Mesenchymal stem cell (in vitro differentiated cells and primary cell): ENCODE measurements around the gene NOTCH1.

Experiments used
- DNase-seq: peaks from one replicate; pipeline ENCODE4 v3.0.0-alpha.2; 2013
- H2AFZ ChIP-seq: one replicate; pipeline ENCODE4 v1.6.1; 2013; ENCODE audit warnings: low read depth, mild to moderate bottlenecking, control low read depth, inconsistent platforms, low read length, moderate library complexity
- H2AK5ac ChIP-seq: 2 replicates; pipeline ENCODE4 v1.6.1; 2013; ENCODE audit warnings: low read length, moderate library complexity, mild to moderate bottlenecking, inconsistent platforms; ENCODE audit not compliant: severe bottlenecking
- H2BK120ac ChIP-seq: one replicate; pipeline ENCODE4 v1.6.1; 2013; ENCODE audit warnings: low read depth, mild to moderate bottlenecking, inconsistent platforms, low read length, moderate library complexity
- H2BK12ac ChIP-seq, 2 experiments: one replicate each; pipeline ENCODE4 v1.6.1; 2013; ENCODE audit warnings: inconsistent platforms in 2 of 2, low read length in 2 of 2, mild to moderate bottlenecking in 2 of 2, moderate library complexity in 2 of 2, control low read depth in 1 of 2
- H2BK15ac ChIP-seq: one replicate; pipeline ENCODE4 v1.6.1; 2013; ENCODE audit warnings: mild to moderate bottlenecking, low read depth, inconsistent platforms; ENCODE audit not compliant: poor library complexity, severe bottlenecking
- H2BK5ac ChIP-seq: 2 replicates; pipeline ENCODE4 v1.6.1; 2013; ENCODE audit warnings: low read depth, mild to moderate bottlenecking, low read length, control low read depth, inconsistent platforms; ENCODE audit not compliant: poor library complexity, severe bottlenecking
- H3K14ac ChIP-seq, 2 experiments: one replicate each; pipeline ENCODE4 v1.6.1; 2013; ENCODE audit warnings: inconsistent platforms in 2 of 2, low read length in 2 of 2, control low read depth in 1 of 2, mild to moderate bottlenecking in 1 of 2, moderate library complexity in 1 of 2
- H3K18ac ChIP-seq, 2 experiments: one replicate each; pipeline ENCODE4 v1.6.1; 2013; ENCODE audit warnings: inconsistent platforms in 2 of 2, low read length in 2 of 2, control low read depth in 1 of 2, low read depth in 1 of 2, mild to moderate bottlenecking in 1 of 2
- H3K23ac ChIP-seq, 2 experiments: one replicate each; pipeline ENCODE4 v1.6.1; 2013; ENCODE audit warnings: inconsistent platforms in 2 of 2, low read length in 2 of 2, mild to moderate bottlenecking in 2 of 2, moderate library complexity in 2 of 2, control low read depth in 1 of 2
- H3K27ac ChIP-seq: 2 replicates; pipeline ENCODE4 v1.5.1; 2013; ENCODE audit warnings: mild to moderate bottlenecking, moderate library complexity, low read length, control low read depth, inconsistent platforms; ENCODE audit not compliant: poor library complexity, severe bottlenecking
- H3K27me3 ChIP-seq, 2 experiments: 2 replicates each; pipeline versions ENCODE4 v1.6.1 to v1.7.0; 2013; ENCODE audit warnings: low read length in 2 of 2, mild to moderate bottlenecking in 2 of 2, moderate library complexity in 2 of 2, control low read depth in 1 of 2, inconsistent platforms in 1 of 2; ENCODE audit not compliant: control insufficient read depth in 1 of 2, insufficient read depth in 1 of 2
- H3K36me3 ChIP-seq, 2 experiments: 2 replicates each; pipeline versions ENCODE4 v1.6.1 to v1.7.0; 2013; ENCODE audit warnings: low read length in 2 of 2, control low read depth in 1 of 2, inconsistent platforms in 1 of 2, low read depth in 1 of 2, mild to moderate bottlenecking in 1 of 2; ENCODE audit not compliant: insufficient read depth in 2 of 2, control insufficient read depth in 1 of 2
- H3K4ac ChIP-seq, 2 experiments: one replicate each; pipeline ENCODE4 v1.6.1; 2013; ENCODE audit warnings: inconsistent platforms in 2 of 2, low read length in 2 of 2, mild to moderate bottlenecking in 2 of 2, moderate library complexity in 2 of 2, control low read depth in 1 of 2, low read depth in 1 of 2
- H3K4me1 ChIP-seq: 2 replicates; pipeline ENCODE4 v1.6.1; 2013; ENCODE audit warnings: low read depth, low read length, control low read depth; ENCODE audit not compliant: control insufficient read depth, insufficient read depth
- H3K4me2 ChIP-seq: 2 replicates; pipeline ENCODE4 v1.6.1; 2013; ENCODE audit warnings: low read length, mild to moderate bottlenecking, inconsistent platforms; ENCODE audit not compliant: poor library complexity, severe bottlenecking
- H3K4me3 ChIP-seq, 2 experiments: 2 replicates each; pipeline versions ENCODE4 v1.5.1 to v1.7.0; 2013; ENCODE audit warnings: low read length in 2 of 2, mild to moderate bottlenecking in 2 of 2, control low read depth in 1 of 2, low read depth in 1 of 2; ENCODE audit not compliant: insufficient read depth in 1 of 2
- H3K79me1 ChIP-seq: replicated peaks from 2 replicates; pipeline ENCODE4 v1.6.1; 2013; ENCODE audit warnings: mild to moderate bottlenecking, control low read depth, low read length, inconsistent platforms; ENCODE audit not compliant: poor library complexity, severe bottlenecking
- H3K9ac ChIP-seq: 2 replicates; pipeline ENCODE4 v1.7.0; 2013; ENCODE audit warnings: mild to moderate bottlenecking, low read length, moderate library complexity
- H3K9me3 ChIP-seq: 2 replicates; pipeline ENCODE4 v1.7.0; 2013; ENCODE audit warnings: mild to moderate bottlenecking, low read length; ENCODE audit not compliant: control insufficient read depth
- H4K8ac ChIP-seq: one replicate; pipeline ENCODE4 v1.6.1; 2013; ENCODE audit warnings: inconsistent platforms, mild to moderate bottlenecking, low read length, moderate library complexity
- H4K91ac ChIP-seq: one replicate; pipeline ENCODE4 v1.6.1; 2013; ENCODE audit warnings: mild to moderate bottlenecking, low read length, inconsistent platforms
- WGBS: methylation state at CpG from one replicate; pipeline ENCODE4 v1.1.7; 2013; ENCODE audit warnings: mixed read lengths; 5-methylcytosine and 5-hydroxymethylcytosine counted together

NOTCH1 gene

DNA sequence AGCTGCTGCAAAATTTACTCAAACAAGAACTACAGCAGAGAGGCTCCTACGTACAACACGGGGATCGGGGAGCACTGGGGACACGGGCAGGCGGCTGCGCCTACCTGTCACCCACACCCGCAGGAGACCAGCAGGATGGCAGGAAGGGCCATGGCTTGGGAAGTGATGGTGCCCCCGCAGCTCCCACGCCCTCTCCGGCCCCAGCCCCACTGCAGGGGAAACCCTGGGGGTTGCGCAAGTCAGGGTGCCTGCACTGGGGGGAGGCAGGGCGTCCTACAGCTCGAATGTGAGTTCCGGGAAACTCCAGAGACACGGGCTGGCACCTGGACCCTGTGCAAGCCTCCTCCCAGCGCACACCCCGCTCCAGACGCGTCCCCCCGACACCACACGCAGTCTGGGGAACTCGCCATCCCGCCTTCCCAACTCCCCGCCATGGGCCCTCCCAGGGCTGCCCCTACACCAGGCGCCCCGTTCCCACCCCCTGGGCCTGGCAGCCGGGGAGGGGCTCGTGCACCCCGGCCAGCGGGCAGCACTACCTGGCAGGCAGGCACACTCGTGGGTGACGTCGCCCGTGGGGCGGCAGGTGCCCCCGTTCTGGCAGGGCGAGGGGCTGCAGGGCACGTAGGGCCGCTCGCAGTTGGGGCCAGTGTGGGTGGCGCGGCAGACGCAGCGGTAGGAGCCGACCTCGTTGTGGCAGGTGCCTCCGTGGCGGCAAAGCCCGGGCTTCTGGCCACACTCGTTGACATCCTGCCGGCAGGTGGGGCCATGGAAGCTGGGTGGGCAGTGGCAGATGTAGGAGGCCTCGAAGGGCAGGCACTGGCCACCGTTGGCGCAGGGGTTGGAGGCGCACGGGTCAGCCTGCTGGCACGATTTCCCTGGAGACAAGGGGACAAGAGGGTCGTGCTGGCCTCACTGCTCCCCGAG is 23.3 kb downstream of the NOTCH1 start:
- 97% methylated on average over 59 of the region's 59 CpGs for WGBS
- no peaks in the 10 kb centered on the region for H3K9me3 ChIP-seq
- H4K8ac ChIP-seq, result no peak overlapping the region
- no peak for DNase-seq
- H2AK5ac ChIP-seq, result no peak overlapping the region
- H3K18ac ChIP-seq, result peak overlapping the region in 1 of 2 experiments; percentile 22
- H3K4me2 ChIP-seq, result no peak overlapping the region
- H3K9ac ChIP-seq, result no peak overlapping the region
- H2AFZ ChIP-seq, result no peak overlapping the region
- H4K91ac ChIP-seq, result no peak overlapping the region
- H2BK120ac ChIP-seq, result no peak overlapping the region
- no peak overlapping the region for H3K4ac ChIP-seq
- H2BK5ac ChIP-seq, result no peak overlapping the region
- no peak overlapping the region for H3K23ac ChIP-seq
- H2BK12ac ChIP-seq, result peak overlapping the region in 1 of 2 experiments; percentile 61
- H3K36me3 ChIP-seq, result peaks cover 9 to 62% of the 10 kb centered on the region in 2 experiments
- H3K27me3 ChIP-seq, result no peaks in the 10 kb centered on the region
- no peak overlapping the region for H3K27ac ChIP-seq
- peaks cover 46% of the 10 kb centered on the region for H3K79me1 ChIP-seq
- H2BK15ac ChIP-seq, result no peak overlapping the region
- no peak overlapping the region for H3K4me3 ChIP-seq
- no peak overlapping the region for H3K14ac ChIP-seq
- peaks cover 76% of the 10 kb centered on the region for H3K4me1 ChIP-seq

DNA sequence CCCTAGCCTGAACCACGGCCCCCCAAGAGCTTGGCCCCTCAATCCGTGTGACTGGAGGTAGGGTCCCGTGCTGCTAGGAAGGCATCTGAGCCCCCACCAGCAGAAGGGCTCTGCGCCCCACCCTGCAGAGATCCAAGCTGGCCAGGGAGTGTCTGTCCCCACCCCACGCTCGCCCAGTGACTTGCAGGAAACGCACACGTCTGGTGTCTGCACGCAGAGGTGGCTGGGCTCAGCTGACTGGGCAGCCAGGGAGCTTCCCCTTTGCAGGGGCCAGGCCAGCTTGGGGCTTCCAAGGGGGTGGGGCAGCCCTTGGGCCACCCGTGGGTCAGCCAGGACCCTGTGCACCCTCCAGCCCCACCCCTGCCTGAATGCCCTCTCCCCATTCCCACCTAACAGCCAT is 24.3 kb downstream of the NOTCH1 start:
- WGBS, result 87% methylated on average over 10 of the region's 10 CpGs
- H2BK12ac ChIP-seq, result no peak overlapping the region
- H3K4me3 ChIP-seq, result no peak overlapping the region
- no peak overlapping the region for H2BK120ac ChIP-seq
- H2AFZ ChIP-seq, result no peak overlapping the region
- no peak overlapping the region for H2BK5ac ChIP-seq
- no peak overlapping the region for H3K18ac ChIP-seq
- H3K27ac ChIP-seq, result no peak overlapping the region
- no peak overlapping the region for H3K9ac ChIP-seq
- no peak overlapping the region for H3K4ac ChIP-seq
- peaks cover 41% of the 10 kb centered on the region for H3K79me1 ChIP-seq
- no peaks in the 10 kb centered on the region for H3K9me3 ChIP-seq
- no peak overlapping the region for H4K91ac ChIP-seq
- peaks cover 65% of the 10 kb centered on the region for H3K4me1 ChIP-seq
- peak overlapping the region; percentile 81 for H2AK5ac ChIP-seq
- H3K27me3 ChIP-seq, result no peaks in the 10 kb centered on the region
- peaks cover 10 to 67% of the 10 kb centered on the region in 2 experiments for H3K36me3 ChIP-seq
- no peak overlapping the region for H3K23ac ChIP-seq
- no peak overlapping the region for H3K14ac ChIP-seq
- H2BK15ac ChIP-seq, result no peak overlapping the region
- no peak overlapping the region for H4K8ac ChIP-seq
- no peak overlapping the region for H3K4me2 ChIP-seq
- DNase-seq, result no peak

DNA sequence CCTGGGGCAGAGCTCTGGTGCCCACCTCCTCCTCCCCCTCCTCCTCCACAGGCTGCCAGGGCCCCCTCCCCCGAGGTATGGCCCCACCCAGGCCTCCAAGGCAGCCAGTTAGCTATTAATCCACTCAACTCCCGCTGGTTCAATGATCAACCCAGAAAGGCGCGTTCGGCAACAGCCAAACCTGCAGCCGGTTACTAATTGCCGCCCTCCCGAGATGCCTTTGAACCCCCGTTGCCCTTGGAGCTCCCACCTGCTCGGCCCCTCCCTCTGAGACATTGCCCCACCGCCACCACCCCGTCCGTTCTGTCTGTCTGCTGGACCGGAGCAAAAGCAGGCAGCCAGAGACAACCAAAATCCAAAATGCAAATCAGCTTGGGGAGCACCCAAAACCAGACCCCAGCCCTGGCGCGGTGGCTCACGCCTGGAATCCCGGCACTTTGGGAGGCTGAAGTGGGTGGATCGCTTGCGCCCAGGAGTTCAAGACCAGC is 25.8 kb downstream of the NOTCH1 start:
- H3K14ac ChIP-seq, result no peak overlapping the region
- peak overlapping the region in 1 of 2 experiments; percentile 10 for H3K4me3 ChIP-seq

DNA sequence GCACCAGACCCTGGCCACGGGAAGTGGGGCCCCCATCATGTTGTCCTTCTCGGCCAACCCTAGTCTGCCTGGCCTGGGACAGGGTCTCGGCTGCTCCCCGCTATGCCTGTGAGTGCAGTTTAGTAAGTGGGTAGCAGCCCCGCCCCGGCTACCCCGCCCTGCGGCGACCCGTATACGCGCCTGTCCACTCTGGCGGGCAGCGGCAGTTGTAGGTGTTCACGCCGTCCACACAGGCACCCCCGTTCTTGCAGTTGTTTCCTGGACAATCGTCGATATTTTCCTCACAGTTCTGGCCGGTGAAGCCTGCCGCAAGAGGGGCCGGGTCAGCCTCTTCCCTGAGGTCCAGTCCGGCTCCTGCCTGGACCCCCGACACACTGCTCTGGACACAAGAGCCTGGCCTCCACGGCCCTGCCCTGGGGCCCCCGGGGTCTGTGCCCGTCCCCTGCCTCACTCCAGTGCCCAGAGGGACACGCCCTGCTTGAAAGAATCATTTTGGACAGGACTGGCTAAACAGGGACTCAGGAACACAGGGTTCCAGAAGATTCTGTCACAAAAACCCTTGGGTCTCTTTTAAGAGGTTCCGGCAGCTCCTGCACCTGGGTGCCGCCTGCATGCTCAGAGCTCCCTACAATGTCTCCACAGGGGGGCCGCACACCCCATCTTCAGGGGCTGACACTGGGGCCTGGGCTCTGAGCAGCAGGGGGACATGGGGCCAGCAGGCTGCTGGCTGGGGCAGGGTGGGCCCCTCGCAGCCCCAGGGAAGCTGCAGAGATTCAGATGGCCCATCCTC is 26.4 kb downstream of the NOTCH1 start:
- H3K4me3 ChIP-seq, result peak overlapping the region in 1 of 2 experiments; percentile 10
- peaks cover 50% of the 10 kb centered on the region for H3K4me1 ChIP-seq
- H4K8ac ChIP-seq, result no peak overlapping the region
- no peak overlapping the region for H3K4ac ChIP-seq
- H3K27ac ChIP-seq, result no peak overlapping the region
- H3K36me3 ChIP-seq, result peaks cover 17 to 84% of the 10 kb centered on the region in 2 experiments
- no peak overlapping the region for H3K9ac ChIP-seq
- H3K23ac ChIP-seq, result no peak overlapping the region
- H4K91ac ChIP-seq, result no peak overlapping the region
- H3K9me3 ChIP-seq, result no peaks in the 10 kb centered on the region
- no peak overlapping the region for H3K18ac ChIP-seq
- H2BK15ac ChIP-seq, result no peak overlapping the region
- H2AK5ac ChIP-seq, result peak overlapping the region; percentile 64
- peaks cover 41% of the 10 kb centered on the region for H3K79me1 ChIP-seq
- H2BK120ac ChIP-seq, result no peak overlapping the region
- no peaks in the 10 kb centered on the region for H3K27me3 ChIP-seq
- H3K4me2 ChIP-seq, result peak overlapping the region; percentile 19
- H2AFZ ChIP-seq, result no peak overlapping the region
- H3K14ac ChIP-seq, result no peak overlapping the region
- H2BK12ac ChIP-seq, result no peak overlapping the region
- WGBS, result 96% methylated on average over 32 of the region's 32 CpGs
- DNase-seq, result no peak
- no peak overlapping the region for H2BK5ac ChIP-seq

More for the DNA sequence above, 25.8 kb downstream of the NOTCH1 start:
- Histone ChIP-seq H2BK12ac (no peak overlapping the region), H2BK5ac (no peak overlapping the region), H3K4me2 (peak overlapping the region; percentile 20), H3K4ac (no peak overlapping the region), H4K8ac (no peak overlapping the region), H3K4me1 (peaks cover 52% of the 10 kb centered on the region), H3K9ac (no peak overlapping the region), H3K27me3 (no peaks in the 10 kb centered on the region), H2BK120ac (no peak overlapping the region), H4K91ac (no peak overlapping the region), H3K18ac (no peak overlapping the region), H2BK15ac (no peak overlapping the region), H3K36me3 (peaks cover 11 to 79% of the 10 kb centered on the region in 2 experiments), H3K27ac (no peak overlapping the region), H2AFZ (no peak overlapping the region), H3K9me3 (no peaks in the 10 kb centered on the region), H3K79me1 (peaks cover 40% of the 10 kb centered on the region), H2AK5ac (no peak overlapping the region), H3K23ac (no peak overlapping the region)
- no peak for DNase-seq
- 96% methylated on average over 20 of the region's 20 CpGs for WGBS
